Thoracic aorta (tissue), 2 donors: Measurements from ENCODE around the gene KCTD17. TPM values are rescaled to one million over a fixed set of nuclear protein-coding genes. Genes with fewer than 3 reads are reported as not detected.

Experiments
- ATAC-seq: fragments of 150-250 bp; one replicate; pipeline ENCODE4 v1.8.0; 2017; ENCODE audit warnings: low read depth; ENCODE audit not compliant: insufficient number of reproducible peaks, low FRiP score
- DNase-seq: peaks from one replicate; pipeline ENCODE4 v3.0.0-alpha.2; 2020; ENCODE audit warnings: low spot score
- H3K27ac ChIP-seq, 2 donors: fragments of 200-600 bp; sonication (generic); 1 replicate in 1 of 2; 2 replicates in 1 of 2; pipeline ENCODE4 v1.5.1; 2016; ENCODE audit warnings: mild to moderate bottlenecking in 2 of 2, moderate library complexity in 2 of 2
- H3K27me3 ChIP-seq: fragments of 200-600 bp; sonication (generic); replicated peaks from 2 replicates; pipeline ENCODE4 v1.6.0; 2016; ENCODE audit warnings: mild to moderate bottlenecking; ENCODE audit not compliant: insufficient read depth
- H3K36me3 ChIP-seq: fragments of 200-600 bp; sonication (generic); one replicate; pipeline ENCODE4 v1.5.1; 2016
- H3K4me1 ChIP-seq, 2 donors: fragments of 200-600 bp; sonication (generic); 1 replicate in 1 of 2; 2 replicates in 1 of 2; pipeline versions ENCODE4 v1.5.1 to v1.6.0; 2016; ENCODE audit warnings: low read depth in 2 of 2, mild to moderate bottlenecking in 1 of 2; ENCODE audit not compliant: control insufficient read depth in 1 of 2
- H3K4me3 ChIP-seq: fragments of 200-600 bp; sonication (generic); 2 replicates; pipeline ENCODE4 v1.5.1; 2016; ENCODE audit warnings: mild to moderate bottlenecking
- H3K9me3 ChIP-seq: fragments of 200-600 bp; sonication (generic); 2 replicates; pipeline ENCODE4 v1.5.1; 2016
- CTCF ChIP-seq: fragments of 200-600 bp; sonication (generic); IDR thresholded peaks from one replicate; pipeline ENCODE4 v1.5.1; 2019; ENCODE audit warnings: antibody characterized with exemption
- total RNA-seq, 2 donors: library from RNA; depleted of rRNA; stranded (reverse); fragments of >200 nt; gene quantifications; one replicate each; pipeline versions ENCODE4 v1.1.0 to v1.2.3, GENCODE V29; 2016

KCTD17 gene
- total RNA-seq, 2 donors from 2014 or later, result 16.7 to 32.4 TPM

- no peak overlapping the region for H3K4me3 ChIP-seq
- DNase-seq (no peak), ATAC-seq (no peak)
- H3K27me3 ChIP-seq, result no peaks in the 10 kb centered on the region
- H3K4me1 ChIP-seq, result no peaks in the 10 kb centered on the region
- H3K27ac ChIP-seq, result no peak overlapping the region
- no peaks in the 10 kb centered on the region for H3K36me3 ChIP-seq
- TF ChIP-seq CTCF, result no peak
- H3K9me3 ChIP-seq, result no peaks in the 10 kb centered on the region
Observed at GRCh38 chr22:37083914-37084313, 32.4 kb downstream of the KCTD17 start.

- no peak overlapping the region for H3K4me3 ChIP-seq
- DNase-seq (no peak), ATAC-seq (no peak)
- H3K36me3 ChIP-seq, result no peaks in the 10 kb centered on the region
- no peaks in the 10 kb centered on the region for H3K9me3 ChIP-seq
- no peaks in the 10 kb centered on the region for H3K27me3 ChIP-seq
- no peak for TF ChIP-seq CTCF
- H3K27ac ChIP-seq, result no peak overlapping the region
- H3K4me1 ChIP-seq, result no peaks in the 10 kb centered on the region
Observed at GRCh38 chr22:37084385-37084784, 32.8 kb downstream of the KCTD17 start.

- no peaks in the 10 kb centered on the region for H3K4me1 ChIP-seq
- H3K27me3 ChIP-seq, result no peaks in the 10 kb centered on the region
- DNase-seq (no peak), ATAC-seq (no peak)
- H3K4me3 ChIP-seq, result no peak overlapping the region
- no peak for TF ChIP-seq CTCF
- H3K9me3 ChIP-seq, result no peaks in the 10 kb centered on the region
- H3K36me3 ChIP-seq, result no peaks in the 10 kb centered on the region
- H3K27ac ChIP-seq, result no peak overlapping the region
Observed at GRCh38 chr22:37086184-37086583, 34.6 kb downstream of the KCTD17 start.

GRCh38 chr22:37088108-37088605 is 36.6 kb downstream of the KCTD17 start:
- H3K36me3 ChIP-seq, result no peaks in the 10 kb centered on the region
- no peak for TF ChIP-seq CTCF
- no peaks in the 10 kb centered on the region for H3K4me1 ChIP-seq
- no peaks in the 10 kb centered on the region for H3K9me3 ChIP-seq
- no peak overlapping the region for H3K27ac ChIP-seq
- H3K4me3 ChIP-seq, result no peak overlapping the region
- ATAC-seq (no peak), DNase-seq (no peak)
- H3K27me3 ChIP-seq, result no peaks in the 10 kb centered on the region

GRCh38 chr22:37088750-37089408 is 37.3 kb downstream of the KCTD17 start:
- H3K27ac ChIP-seq, result no peak overlapping the region
- H3K36me3 ChIP-seq, result no peaks in the 10 kb centered on the region
- no peaks in the 10 kb centered on the region for H3K9me3 ChIP-seq
- no peaks in the 10 kb centered on the region for H3K27me3 ChIP-seq
- ATAC-seq, result no peak
- DNase-seq, result no peak
- H3K4me1 ChIP-seq, result no peaks in the 10 kb centered on the region
- no peak for TF ChIP-seq CTCF
- no peak overlapping the region for H3K4me3 ChIP-seq
